ENCODE results near the gene TAF1B. TPM values are rescaled to one million over a fixed set of nuclear protein-coding genes. Genes with fewer than 3 reads are reported as not detected.

TAF1B gene
- total RNA-seq, 1 experiment from 2014 or later: 29.9 TPM

DNA sequence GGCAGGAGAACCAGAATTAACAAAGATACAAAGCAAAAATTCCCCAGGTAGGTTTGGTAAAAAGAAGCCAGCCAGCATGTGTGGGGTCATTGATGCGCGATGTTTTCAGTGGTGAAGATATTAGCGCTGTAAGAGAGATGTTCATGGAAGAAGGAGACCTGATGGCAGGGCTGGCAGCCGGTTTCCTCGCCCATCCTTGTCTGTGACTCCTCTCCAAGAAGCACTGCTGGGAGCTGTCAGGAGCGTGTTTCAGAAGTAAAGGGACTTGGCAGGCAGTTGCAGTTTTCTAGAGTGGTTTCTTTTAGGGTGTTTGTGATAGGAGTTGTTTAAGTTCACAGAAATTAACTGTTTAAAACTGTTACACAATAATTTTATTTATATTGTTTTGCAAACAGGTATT, 24.6 kb downstream of the TAF1B start:
- no peak overlapping the region for H3T11ph ChIP-seq (ENCODE audit: low read length)
- H2AK5ac ChIP-seq (ENCODE audit: insufficient read length, low read length): no peak overlapping the region
- no peak overlapping the region for H3K27ac ChIP-seq (ENCODE audit: insufficient read length, low read depth, low read length)
- H3K27me3 ChIP-seq (ENCODE audit: insufficient read depth, low read length): no peaks in the 10 kb centered on the region
- H3K18ac ChIP-seq (ENCODE audit: insufficient read length, low read depth, low read length): no peak overlapping the region
- H3K4me2 ChIP-seq (ENCODE audit: insufficient read depth, insufficient read length, low read length): no peak overlapping the region
- H4K20me1 ChIP-seq (ENCODE audit: control insufficient read depth, insufficient read depth, insufficient read length): no peaks in the 10 kb centered on the region
- Mint-ChIP-seq H3K36me3 (ENCODE audit: insufficient read depth in 1 of 3, low read depth in 3 of 3) (peaks cover 23 to 39% (median 39%) of the 10 kb centered on the region in 3 experiments), H3K27me3 (ENCODE audit: low read depth) (peaks cover 6% of the 10 kb centered on the region), H3K9me3 (peaks cover 16 to 18% of the 10 kb centered on the region in 2 experiments), H3K4me1 (no peaks in the 10 kb centered on the region), H3K27ac (peak overlapping the region in 1 of 3 experiments; percentile 9; a peak in 2 of 7 replicates), H3K4me3 (no peak overlapping the region)
- no peaks in the 10 kb centered on the region for H3K79me1 ChIP-seq (ENCODE audit: insufficient read depth, low read depth, low read length, poor library complexity, severe bottlenecking)
- no peak overlapping the region for H2AFZ ChIP-seq (ENCODE audit: low read length)
- H3K79me2 ChIP-seq (ENCODE audit: insufficient read depth, low read length): no peaks in the 10 kb centered on the region
- no peak overlapping the region for H2BK5ac ChIP-seq (ENCODE audit: insufficient read length, low read length)
- no peaks in the 10 kb centered on the region for H3K23me2 ChIP-seq (ENCODE audit: insufficient read length, low read depth, low read length, poor library complexity, severe bottlenecking)
- no peak overlapping the region for H3K9ac ChIP-seq (ENCODE audit: extremely low read depth, insufficient read length, low read length)
- H2BK15ac ChIP-seq (ENCODE audit: low read depth, low read length): no peak overlapping the region
- no peak overlapping the region for H3K14ac ChIP-seq (ENCODE audit: insufficient read depth, low read length)
- no peak overlapping the region for H4K91ac ChIP-seq (ENCODE audit: insufficient read length, low read depth, low read length)
- no peak overlapping the region for H2BK20ac ChIP-seq (ENCODE audit: low read depth, low read length, poor library complexity, severe bottlenecking)
- no peaks in the 10 kb centered on the region for H3K4me1 ChIP-seq (ENCODE audit: insufficient read depth, low read length)
- no peak for DNase-seq
- no CpG with 5 or more reads among the region's 6 CpGs for WGBS (ENCODE audit: extremely low coverage, insufficient read length, low lambda C conversion rate)
- no peak overlapping the region for H2BK12ac ChIP-seq (ENCODE audit: insufficient read length, low read depth, low read length)
- no peaks in the 10 kb centered on the region for H3K9me3 ChIP-seq (ENCODE audit: control insufficient read depth, low read depth, low read length)
- no peak overlapping the region for H3K23ac ChIP-seq (ENCODE audit: insufficient read length, low read depth, low read length)
- no peak overlapping the region for H3K56ac ChIP-seq (ENCODE audit: insufficient read length, low read depth, low read length)
- H2BK120ac ChIP-seq (ENCODE audit: low read depth, low read length, poor library complexity, severe bottlenecking): no peak overlapping the region
- H4K8ac ChIP-seq (replicated peaks; ENCODE audit: insufficient read length, low read depth, low read length): no peak overlapping the region
- no peak overlapping the region for H3K4ac ChIP-seq (ENCODE audit: low read depth, low read length)
- TF ChIP-seq, protein P1, sequence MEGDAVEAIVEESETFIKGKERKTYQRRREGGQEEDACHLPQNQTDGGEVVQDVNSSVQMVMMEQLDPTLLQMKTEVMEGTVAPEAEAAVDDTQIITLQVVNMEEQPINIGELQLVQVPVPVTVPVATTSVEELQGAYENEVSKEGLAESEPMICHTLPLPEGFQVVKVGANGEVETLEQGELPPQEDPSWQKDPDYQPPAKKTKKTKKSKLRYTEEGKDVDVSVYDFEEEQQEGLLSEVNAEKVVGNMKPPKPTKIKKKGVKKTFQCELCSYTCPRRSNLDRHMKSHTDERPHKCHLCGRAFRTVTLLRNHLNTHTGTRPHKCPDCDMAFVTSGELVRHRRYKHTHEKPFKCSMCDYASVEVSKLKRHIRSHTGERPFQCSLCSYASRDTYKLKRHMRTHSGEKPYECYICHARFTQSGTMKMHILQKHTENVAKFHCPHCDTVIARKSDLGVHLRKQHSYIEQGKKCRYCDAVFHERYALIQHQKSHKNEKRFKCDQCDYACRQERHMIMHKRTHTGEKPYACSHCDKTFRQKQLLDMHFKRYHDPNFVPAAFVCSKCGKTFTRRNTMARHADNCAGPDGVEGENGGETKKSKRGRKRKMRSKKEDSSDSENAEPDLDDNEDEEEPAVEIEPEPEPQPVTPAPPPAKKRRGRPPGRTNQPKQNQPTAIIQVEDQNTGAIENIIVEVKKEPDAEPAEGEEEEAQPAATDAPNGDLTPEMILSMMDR (conservative IDR thresholded peaks at IDR 0.05): no peak
- no peak overlapping the region for H4K5ac ChIP-seq (ENCODE audit: insufficient read length, low read depth, low read length)
